Suppressor macrophage (primary cell): ENCODE results near the gene TNFRSF8.

ENCODE experiments used
- DNase-seq, 4 experiments: peaks; one replicate each; pipeline ENCODE4 v3.0.0-alpha.2; 2020 to 2022

The TNFRSF8 gene

GRCh38 chr1:12159816-12160215, 96.7 kb downstream of the TNFRSF8 start:
- DNase-seq, result no peak

GRCh38 chr1:12161324-12161661, 98.2 kb downstream of the TNFRSF8 start:
- DNase-seq, result no peak

GRCh38 chr1:12161662-12162458, 98.8 kb downstream of the TNFRSF8 start:
- peak; percentile 90 to 96 (median 94) for DNase-seq

GRCh38 chr1:12162459-12163137, 99.5 kb downstream of the TNFRSF8 start:
- DNase-seq, result no peak

- no peak for DNase-seq
Observed at GRCh38 chr1:12163210-12163609, 100.1 kb downstream of the TNFRSF8 start.

GRCh38 chr1:12164210-12164609, 101.1 kb downstream of the TNFRSF8 start:
- DNase-seq, result peak in 1 of 4 experiments; percentile 59

- DNase-seq, result peak in 1 of 4 experiments; percentile 52
Observed at GRCh38 chr1:12165342-12165741, 102.2 kb downstream of the TNFRSF8 start.

- DNase-seq, result peak; percentile 88 to 95 (median 94)
Observed at GRCh38 chr1:12166834-12167492, 103.9 kb downstream of the TNFRSF8 start, which contains the start of gene TNFRSF1B. TNFRSF1B (plus strand) TSS chr1:12166991; CDS start chr1:12167092, 101 bp downstream.

- peak; percentile 83 to 92 (median 86) for DNase-seq
Observed at GRCh38 chr1:12167493-12168429, 104.7 kb downstream of the TNFRSF8 start.

GRCh38 chr1:12168451-12169160, 105.5 kb downstream of the TNFRSF8 start:
- DNase-seq, result peak in 3 of 4 experiments; percentile 63 to 71 (median 66)

- DNase-seq, result no peak
Observed at GRCh38 chr1:12169442-12170135, 106.5 kb downstream of the TNFRSF8 start.

GRCh38 chr1:12170263-12170671, 107.2 kb downstream of the TNFRSF8 start:
- DNase-seq, result peak; percentile 62 to 77 (median 75)

- peak in 2 of 4 experiments; percentile 45 to 53 for DNase-seq
Observed at GRCh38 chr1:12171206-12172041, 108.3 kb downstream of the TNFRSF8 start.

- peak; percentile 72 to 84 (median 78) for DNase-seq
Observed at GRCh38 chr1:12172042-12172851, 109.1 kb downstream of the TNFRSF8 start.

- peak in 2 of 4 experiments; percentile 48 to 57 for DNase-seq
Observed at GRCh38 chr1:12173041-12173509, 110.0 kb downstream of the TNFRSF8 start.

GRCh38 chr1:12173631-12174121, 110.6 kb downstream of the TNFRSF8 start:
- peak; percentile 83 to 94 (median 89) for DNase-seq

GRCh38 chr1:12174924-12175810, 112.1 kb downstream of the TNFRSF8 start:
- DNase-seq, result peak; percentile 77 to 88 (median 82)
